ENCODE data around the gene TAP2. TPM values are rescaled to one million over a fixed set of nuclear protein-coding genes. Genes with fewer than 3 reads are reported as not detected.
A peak's percentile ranks its signal among the peaks of the same experiment; 100 is the strongest.

TAP2 gene
- polyA plus RNA-seq, 2 of the 4 experiments (the other 2 are of a cell fraction): 11.4 to 15.9 TPM

DNA sequence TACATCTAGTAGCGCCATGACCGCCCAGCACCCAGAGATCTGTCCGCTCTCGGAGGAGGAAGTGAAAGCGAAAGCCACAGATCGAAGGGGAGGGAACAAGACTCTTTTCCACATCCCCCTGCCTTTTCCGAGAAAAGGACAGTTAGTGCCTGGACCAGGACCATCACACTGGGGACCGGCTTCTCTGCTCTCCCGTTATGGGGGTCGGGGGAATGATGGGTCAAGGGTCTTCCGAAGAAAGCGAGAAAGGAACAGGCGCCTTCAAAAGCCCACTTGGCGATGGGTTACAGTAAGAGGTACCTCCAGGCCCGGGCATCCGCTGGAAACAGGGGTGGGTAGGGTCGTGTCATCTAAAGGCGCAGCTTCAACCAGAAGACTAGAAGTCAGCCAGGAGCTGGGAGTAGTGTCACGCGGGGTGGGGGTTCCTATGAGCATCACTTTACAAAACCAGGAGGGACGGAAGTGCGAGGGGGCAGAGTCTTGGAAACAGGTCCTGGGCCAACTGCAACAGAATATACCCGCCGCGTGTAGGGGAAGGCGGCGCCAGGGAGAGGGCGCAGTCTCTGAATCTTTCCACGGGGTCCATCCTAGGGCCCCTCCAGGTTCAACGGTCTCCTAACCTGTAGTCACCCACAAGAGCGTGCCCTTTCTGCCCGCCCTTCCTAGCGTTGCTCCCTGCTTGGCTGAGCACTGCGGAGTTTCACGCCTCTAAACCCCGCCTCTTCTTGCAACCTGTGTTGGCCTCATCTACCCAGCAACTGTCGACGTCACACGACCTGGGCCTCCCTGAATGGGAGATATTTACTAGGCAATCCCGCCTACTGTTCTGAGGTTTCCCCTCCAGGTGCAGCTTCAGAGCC is 5.7 kb upstream of the TAP2 start, which contains the start of gene PSMB8:
PSMB8 (minus strand) TSS at position 69 of the 860 bp plus-strand sequence; CDS start at position 18, 51 bp downstream.
- POLR2A ChIA-PET: interaction anchor here (0.7 to 2.5 kb wide), 2 partner anchors 10 to 24 kb away, joined by 3 to 16 read pairs; partner anchors contain the start of genes PSMB9 and TAP1
- peak within 1 kb of the TSS; percentile 75 to 90 for H3K27ac ChIP-seq

GRCh38 chr6:32843331-32843978 is 4.9 kb upstream of the TAP2 start:
- DNase-seq (ENCODE audit: low read depth in 1 of 2, low spot score in 1 of 2): no peak

More for the DNA sequence above, 5.7 kb upstream of the TAP2 start, which contains the start of gene PSMB8:
- no peaks in the 10 kb centered on the region for H3K9me3 ChIP-seq
- H3K4me3 ChIP-seq: peak within 1 kb of the TSS; percentile 55
- H3K4me2 ChIP-seq: peak within 1 kb of the TSS; percentile 82
- WGBS (ENCODE audit: missing lambda C conversion rate): 3% methylated on average over 24 of the region's 40 CpGs
- TF ChIP-seq REST (IDR thresholded peaks at IDR 0.05): no peak
- TF ChIP-seq ATOH8 (CRISPR knock-in tag; IDR thresholded peaks at IDR 0.05; ENCODE audit: low read depth): no peak
- no peak for TF ChIP-seq RNF2 (IDR thresholded peaks at IDR 0.05; ENCODE audit: borderline replicate concordance, low read depth)
- TF ChIP-seq ZSCAN20 (CRISPR knock-in tag; IDR thresholded peaks at IDR 0.05): no peak
- TF ChIP-seq FOSB (CRISPR knock-in tag; IDR thresholded peaks at IDR 0.05): no peak
- TF ChIP-seq RFX5 (IDR thresholded peaks at IDR 0.05): peak; percentile 99
- no peak for TF ChIP-seq MYC (IDR thresholded peaks at IDR 0.05; ENCODE audit: borderline replicate concordance, low read length)
- ATAC-seq: peak; percentile 96 to 99
- CTCF ChIA-PET: interaction anchor here (0.9 to 10.9 kb wide), 4 partner anchors 13 to 140 kb away, joined by 3 to 253 read pairs (median 116); partner anchors contain the start of genes PSMB9 and TAP1
- peak; percentile 86 to 87 for DNase-seq (ENCODE audit: low read depth in 1 of 2, low spot score in 1 of 2)
- FAIRE-seq: no peak
- H3K4me1 ChIP-seq: 0 out of 3 replicates have a peak, but pooled peaks cover 5% of the 10 kb centered on the region

More at GRCh38 chr6:32843331-32843978, 4.9 kb upstream of the TAP2 start:
- H3K27ac ChIP-seq: peak overlapping the region; percentile 75 to 90
- ATAC-seq (peak; percentile 2 to 3; a peak in 3 of 6 replicates), FAIRE-seq (no peak)
- H3K4me3 ChIP-seq: peak overlapping the region; percentile 55
- CTCF ChIA-PET: interaction anchor here (1.8 to 10.9 kb wide), 3 partner anchors 14 to 141 kb away, joined by 7 to 253 read pairs (median 225); partner anchors contain the start of genes PSMB9 and TAP1
- H3K4me1 ChIP-seq: 0 out of 3 replicates have a peak, but pooled peaks cover 5% of the 10 kb centered on the region
- H3K4me2 ChIP-seq: peak overlapping the region; percentile 82
- POLR2A ChIA-PET: interaction anchor here (2.5 kb wide), 1 partner anchor 10 kb away, joined by 16 read pairs; the partner anchor contains the start of genes PSMB9 and TAP1
- TF ChIP-seq MYC (IDR thresholded peaks at IDR 0.05; ENCODE audit: borderline replicate concordance, low read length) (no peak), KDM1A (IDR thresholded peaks at IDR 0.05; ENCODE audit: low read depth) (no peak), BHLHE40 (IDR thresholded peaks at IDR 0.05; ENCODE audit: low read depth, low read length) (no peak), RAD21 (conservative IDR thresholded peaks at IDR 0.05 in 1 of 2, IDR thresholded peaks at IDR 0.05 in 1 of 2) (no peak), HOXB5 (CRISPR knock-in tag; IDR thresholded peaks at IDR 0.05) (no peak), CEBPB (IDR thresholded peaks at IDR 0.05) (no peak), MAFK (IDR thresholded peaks at IDR 0.05; ENCODE audit: partially characterized antibody) (no peak), FOXS1 (CRISPR knock-in tag; IDR thresholded peaks at IDR 0.05) (no peak), REST (IDR thresholded peaks at IDR 0.05) (no peak)
- TF ChIP-seq, protein P1, sequence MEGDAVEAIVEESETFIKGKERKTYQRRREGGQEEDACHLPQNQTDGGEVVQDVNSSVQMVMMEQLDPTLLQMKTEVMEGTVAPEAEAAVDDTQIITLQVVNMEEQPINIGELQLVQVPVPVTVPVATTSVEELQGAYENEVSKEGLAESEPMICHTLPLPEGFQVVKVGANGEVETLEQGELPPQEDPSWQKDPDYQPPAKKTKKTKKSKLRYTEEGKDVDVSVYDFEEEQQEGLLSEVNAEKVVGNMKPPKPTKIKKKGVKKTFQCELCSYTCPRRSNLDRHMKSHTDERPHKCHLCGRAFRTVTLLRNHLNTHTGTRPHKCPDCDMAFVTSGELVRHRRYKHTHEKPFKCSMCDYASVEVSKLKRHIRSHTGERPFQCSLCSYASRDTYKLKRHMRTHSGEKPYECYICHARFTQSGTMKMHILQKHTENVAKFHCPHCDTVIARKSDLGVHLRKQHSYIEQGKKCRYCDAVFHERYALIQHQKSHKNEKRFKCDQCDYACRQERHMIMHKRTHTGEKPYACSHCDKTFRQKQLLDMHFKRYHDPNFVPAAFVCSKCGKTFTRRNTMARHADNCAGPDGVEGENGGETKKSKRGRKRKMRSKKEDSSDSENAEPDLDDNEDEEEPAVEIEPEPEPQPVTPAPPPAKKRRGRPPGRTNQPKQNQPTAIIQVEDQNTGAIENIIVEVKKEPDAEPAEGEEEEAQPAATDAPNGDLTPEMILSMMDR (IDR thresholded peaks at IDR 0.05): no peak
- 12% methylated on average over 23 of the region's 28 CpGs for WGBS (ENCODE audit: missing lambda C conversion rate)
- no peaks in the 10 kb centered on the region for H3K9me3 ChIP-seq
